ENCODE data around the gene PTPRF.

Gene PTPRF

GRCh38 chr1:43531107-43531905, 623 bp downstream of the PTPRF start:
- DNase-seq: no peak
- TF ChIP-seq, protein P1, sequence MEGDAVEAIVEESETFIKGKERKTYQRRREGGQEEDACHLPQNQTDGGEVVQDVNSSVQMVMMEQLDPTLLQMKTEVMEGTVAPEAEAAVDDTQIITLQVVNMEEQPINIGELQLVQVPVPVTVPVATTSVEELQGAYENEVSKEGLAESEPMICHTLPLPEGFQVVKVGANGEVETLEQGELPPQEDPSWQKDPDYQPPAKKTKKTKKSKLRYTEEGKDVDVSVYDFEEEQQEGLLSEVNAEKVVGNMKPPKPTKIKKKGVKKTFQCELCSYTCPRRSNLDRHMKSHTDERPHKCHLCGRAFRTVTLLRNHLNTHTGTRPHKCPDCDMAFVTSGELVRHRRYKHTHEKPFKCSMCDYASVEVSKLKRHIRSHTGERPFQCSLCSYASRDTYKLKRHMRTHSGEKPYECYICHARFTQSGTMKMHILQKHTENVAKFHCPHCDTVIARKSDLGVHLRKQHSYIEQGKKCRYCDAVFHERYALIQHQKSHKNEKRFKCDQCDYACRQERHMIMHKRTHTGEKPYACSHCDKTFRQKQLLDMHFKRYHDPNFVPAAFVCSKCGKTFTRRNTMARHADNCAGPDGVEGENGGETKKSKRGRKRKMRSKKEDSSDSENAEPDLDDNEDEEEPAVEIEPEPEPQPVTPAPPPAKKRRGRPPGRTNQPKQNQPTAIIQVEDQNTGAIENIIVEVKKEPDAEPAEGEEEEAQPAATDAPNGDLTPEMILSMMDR (IDR thresholded peaks at IDR 0.05; ENCODE audit: low read depth, low read length, missing control alignments): no peak
- Histone ChIP-seq H3K27ac (no peak overlapping the region), H3K4me3 (ENCODE audit: low read depth, low read length) (peak overlapping the region; percentile 76), H3K36me3 (replicated peaks) (no peaks in the 10 kb centered on the region), H3K27me3 (replicated peaks) (no peaks in the 10 kb centered on the region)
- in situ Hi-C loops (cut with HindIII; ENCODE audit: low pct_ligation_motif_present, low sequenced_read_pairs): no loop called here

DNA sequence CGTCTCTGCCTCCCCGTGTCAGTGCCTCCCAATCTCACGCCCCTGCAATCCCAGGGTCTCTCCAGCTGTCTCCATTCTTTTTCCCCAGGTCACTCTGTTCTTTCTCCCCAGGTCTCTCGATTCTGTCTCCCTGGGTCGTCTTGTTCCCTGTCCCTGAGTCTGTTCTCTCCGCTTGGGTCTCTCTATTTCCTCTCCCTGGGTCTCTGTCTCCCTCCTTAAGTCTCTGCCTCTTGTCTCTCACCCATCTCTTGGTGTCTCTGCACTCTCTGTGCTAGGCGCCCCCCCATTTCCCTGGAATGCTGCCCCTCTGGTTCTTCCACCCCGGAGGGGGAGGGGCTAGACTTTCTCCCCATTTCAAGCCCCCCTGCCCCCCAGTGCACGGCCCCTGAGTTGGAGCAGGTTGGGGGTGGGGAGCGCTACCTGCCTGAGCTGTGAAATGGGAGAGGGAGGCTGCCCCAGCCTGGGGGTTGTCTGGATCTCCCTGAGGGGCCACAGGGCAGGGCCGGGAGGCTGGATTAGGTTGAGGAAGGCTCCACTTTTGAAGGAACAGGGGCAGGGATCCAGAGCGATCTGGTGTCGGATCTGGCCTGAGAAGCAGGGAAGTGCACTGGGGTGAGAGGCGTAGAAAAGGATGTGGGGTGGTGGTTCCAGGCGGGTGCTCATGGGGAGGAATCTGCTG, 1.4 kb downstream of the PTPRF start:
- Histone ChIP-seq H3K4me3 (ENCODE audit: low read depth, low read length) (peak overlapping the region; percentile 76), H3K36me3 (replicated peaks) (no peaks in the 10 kb centered on the region), H3K27me3 (replicated peaks) (no peaks in the 10 kb centered on the region), H3K27ac (no peak overlapping the region)
- in situ Hi-C loops (cut with HindIII; ENCODE audit: low pct_ligation_motif_present, low sequenced_read_pairs): no loop called here
- TF ChIP-seq, protein P1 (IDR thresholded peaks at IDR 0.05; ENCODE audit: low read depth, low read length, missing control alignments): no peak
- DNase-seq: no peak

- no peaks in the 10 kb centered on the region for H3K36me3 ChIP-seq (replicated peaks)
- no peak overlapping the region for H3K4me3 ChIP-seq (ENCODE audit: low read depth, low read length)
- H3K27ac ChIP-seq: no peak overlapping the region
- DNase-seq: no peak
- in situ Hi-C loops (cut with HindIII; ENCODE audit: low pct_ligation_motif_present, low sequenced_read_pairs): no loop called here
- TF ChIP-seq, protein P1 (IDR thresholded peaks at IDR 0.05; ENCODE audit: low read depth, low read length, missing control alignments): no peak
- no peaks in the 10 kb centered on the region for H3K27me3 ChIP-seq (replicated peaks)
Observed at GRCh38 chr1:43532716-43533115, 2.0 kb downstream of the PTPRF start.

GRCh38 chr1:43533584-43533983, 2.9 kb downstream of the PTPRF start:
- no peaks in the 10 kb centered on the region for H3K27me3 ChIP-seq (replicated peaks)
- H3K36me3 ChIP-seq (replicated peaks): no peaks in the 10 kb centered on the region
- H3K27ac ChIP-seq: no peak overlapping the region
- DNase-seq: no peak
- TF ChIP-seq, protein P1 (IDR thresholded peaks at IDR 0.05; ENCODE audit: low read depth, low read length, missing control alignments): no peak
- in situ Hi-C loops (cut with HindIII; ENCODE audit: low pct_ligation_motif_present, low sequenced_read_pairs): no loop called here
- no peak overlapping the region for H3K4me3 ChIP-seq (ENCODE audit: low read depth, low read length)

DNA sequence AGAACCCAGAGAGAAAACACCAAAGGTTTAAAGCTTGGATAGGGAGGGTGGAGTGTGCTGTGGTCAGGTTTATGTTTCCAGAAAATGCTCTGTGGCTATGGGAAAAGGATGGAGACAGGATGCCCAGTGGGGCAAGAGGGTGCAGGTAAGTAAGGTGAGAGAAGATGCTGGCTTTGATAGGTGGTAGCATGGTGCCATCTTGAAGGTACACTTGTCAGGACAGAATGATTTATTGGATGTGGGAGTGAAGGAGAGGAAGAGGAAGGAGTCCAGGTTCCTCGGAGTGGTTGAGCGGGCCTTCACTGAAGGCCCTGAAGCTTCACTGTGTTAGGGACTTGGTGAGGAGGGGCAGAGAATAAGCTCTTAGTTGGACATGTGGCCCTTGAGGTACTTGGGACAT, 3.6 kb downstream of the PTPRF start:
- Histone ChIP-seq H3K27me3 (replicated peaks) (no peaks in the 10 kb centered on the region), H3K4me3 (ENCODE audit: low read depth, low read length) (no peak overlapping the region), H3K27ac (no peak overlapping the region), H3K36me3 (replicated peaks) (no peaks in the 10 kb centered on the region)
- no peak for DNase-seq
- in situ Hi-C loops (cut with HindIII; ENCODE audit: low pct_ligation_motif_present, low sequenced_read_pairs): no loop called here
- TF ChIP-seq, protein P1 (IDR thresholded peaks at IDR 0.05; ENCODE audit: low read depth, low read length, missing control alignments): no peak

Measured in brain microvascular endothelial cell (primary cell).